ENCODE data around the gene BCL11B. TPM values are rescaled to one million over a fixed set of nuclear protein-coding genes. Genes with fewer than 3 reads are reported as not detected.

BCL11B gene
- total RNA-seq, 2 donors from 2014 or later = 0.19 to 0.43 TPM

DNA sequence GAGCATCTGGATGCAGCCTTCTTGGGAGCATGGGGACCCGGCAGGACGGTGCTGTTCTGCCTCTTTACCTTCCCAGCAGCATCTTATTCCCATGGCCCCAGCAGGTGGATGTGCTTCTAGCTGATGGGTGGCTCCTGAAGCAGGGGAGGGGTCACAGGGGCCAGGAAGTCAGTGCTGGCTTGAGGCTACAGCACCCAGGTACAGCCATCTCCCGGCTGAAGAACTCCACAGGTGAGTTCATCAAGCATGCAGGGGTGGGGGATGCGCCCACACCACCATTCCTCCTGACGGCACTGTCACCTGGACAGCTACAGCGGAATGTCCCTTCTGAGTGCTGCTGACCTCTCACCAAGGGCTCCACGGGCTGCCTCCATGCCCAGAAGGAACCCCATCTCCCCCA, 57.3 kb downstream of the BCL11B start:
- TF ChIP-seq, protein P1, sequence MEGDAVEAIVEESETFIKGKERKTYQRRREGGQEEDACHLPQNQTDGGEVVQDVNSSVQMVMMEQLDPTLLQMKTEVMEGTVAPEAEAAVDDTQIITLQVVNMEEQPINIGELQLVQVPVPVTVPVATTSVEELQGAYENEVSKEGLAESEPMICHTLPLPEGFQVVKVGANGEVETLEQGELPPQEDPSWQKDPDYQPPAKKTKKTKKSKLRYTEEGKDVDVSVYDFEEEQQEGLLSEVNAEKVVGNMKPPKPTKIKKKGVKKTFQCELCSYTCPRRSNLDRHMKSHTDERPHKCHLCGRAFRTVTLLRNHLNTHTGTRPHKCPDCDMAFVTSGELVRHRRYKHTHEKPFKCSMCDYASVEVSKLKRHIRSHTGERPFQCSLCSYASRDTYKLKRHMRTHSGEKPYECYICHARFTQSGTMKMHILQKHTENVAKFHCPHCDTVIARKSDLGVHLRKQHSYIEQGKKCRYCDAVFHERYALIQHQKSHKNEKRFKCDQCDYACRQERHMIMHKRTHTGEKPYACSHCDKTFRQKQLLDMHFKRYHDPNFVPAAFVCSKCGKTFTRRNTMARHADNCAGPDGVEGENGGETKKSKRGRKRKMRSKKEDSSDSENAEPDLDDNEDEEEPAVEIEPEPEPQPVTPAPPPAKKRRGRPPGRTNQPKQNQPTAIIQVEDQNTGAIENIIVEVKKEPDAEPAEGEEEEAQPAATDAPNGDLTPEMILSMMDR (IDR thresholded peaks at IDR 0.05) = no peak
- no peak for DNase-seq (ENCODE audit: low spot score)
- Histone ChIP-seq H3K36me3 (no peaks in the 10 kb centered on the region), H3K27me3 (no peaks in the 10 kb centered on the region), H3K9me3 (no peaks in the 10 kb centered on the region), H3K4me3 (no peak overlapping the region), H3K4me1 (no peaks in the 10 kb centered on the region), H3K27ac (no peak overlapping the region)

DNA sequence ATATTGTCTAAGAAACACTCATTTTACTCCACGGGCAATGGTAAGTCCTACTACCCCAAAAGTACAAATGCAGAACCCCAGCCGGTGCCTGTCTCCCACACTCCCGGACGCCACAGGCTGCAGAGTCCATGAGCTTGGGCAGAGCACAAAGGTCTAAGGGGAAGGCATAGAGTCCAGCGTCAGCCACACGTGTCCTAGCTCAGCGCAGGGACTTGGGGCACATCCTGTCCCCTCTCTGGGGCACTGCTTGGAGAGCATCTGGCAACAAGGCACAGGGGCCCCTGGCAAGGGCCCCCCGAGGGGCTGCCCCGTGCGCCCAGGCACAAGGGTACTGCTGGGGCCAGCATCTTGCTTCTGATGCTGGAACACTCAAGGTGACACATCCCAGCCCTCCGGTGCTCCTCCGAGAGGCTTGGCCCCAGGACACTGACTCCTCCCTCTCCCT, 58.4 kb downstream of the BCL11B start:
- Histone ChIP-seq H3K36me3 (no peaks in the 10 kb centered on the region), H3K9me3 (no peaks in the 10 kb centered on the region), H3K27ac (no peak overlapping the region), H3K4me3 (no peak overlapping the region), H3K4me1 (no peaks in the 10 kb centered on the region), H3K27me3 (no peaks in the 10 kb centered on the region)
- TF ChIP-seq, protein P1 (IDR thresholded peaks at IDR 0.05) = no peak
- no peak for DNase-seq (ENCODE audit: low spot score)

DNA sequence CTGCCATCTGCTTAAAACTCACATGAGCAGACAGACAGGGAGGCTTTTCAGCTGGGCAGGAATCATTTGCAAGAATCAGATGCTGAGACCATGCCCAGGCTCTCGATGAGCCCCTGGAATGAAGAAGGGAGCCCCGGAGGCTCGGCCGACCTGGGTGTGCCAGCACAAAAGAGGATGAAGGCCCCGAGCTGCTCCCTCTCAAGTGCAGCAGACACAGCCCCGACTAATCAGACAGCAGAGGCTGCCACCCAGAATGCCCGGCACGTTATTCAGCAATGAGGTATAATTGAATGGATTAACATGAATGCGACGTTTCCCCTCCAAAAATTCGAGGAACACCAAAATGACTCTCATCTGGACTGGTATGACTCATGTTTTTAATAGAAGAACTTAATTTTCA, 58.9 kb downstream of the BCL11B start:
- Histone ChIP-seq H3K9me3 (no peaks in the 10 kb centered on the region), H3K27me3 (no peaks in the 10 kb centered on the region), H3K36me3 (no peaks in the 10 kb centered on the region), H3K27ac (no peak overlapping the region), H3K4me3 (no peak overlapping the region), H3K4me1 (no peaks in the 10 kb centered on the region)
- TF ChIP-seq, protein P1 (IDR thresholded peaks at IDR 0.05) = no peak
- DNase-seq (ENCODE audit: low spot score) = no peak

DNA sequence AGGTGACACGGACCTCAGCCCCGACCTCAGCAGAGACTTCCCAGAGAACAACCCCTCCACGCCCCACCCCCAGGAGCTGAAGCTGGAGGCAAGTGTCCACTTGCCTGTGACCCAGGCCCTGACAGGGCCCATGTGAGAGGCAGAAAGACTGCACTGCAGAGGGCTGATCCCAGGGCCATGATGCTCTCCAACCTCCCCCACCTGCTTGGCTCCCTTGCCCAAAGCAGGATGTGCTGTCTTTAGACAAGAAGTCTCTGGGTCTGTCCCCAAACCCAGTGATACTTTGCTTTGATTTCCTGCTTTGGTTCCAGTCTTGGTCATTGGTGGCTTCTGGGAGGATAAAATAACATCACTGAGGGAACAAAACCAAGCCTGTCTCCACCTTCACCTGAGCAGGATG, 59.4 kb downstream of the BCL11B start:
- TF ChIP-seq, protein P1 (IDR thresholded peaks at IDR 0.05) = no peak
- Histone ChIP-seq H3K36me3 (no peaks in the 10 kb centered on the region), H3K4me3 (no peak overlapping the region), H3K27me3 (no peaks in the 10 kb centered on the region), H3K4me1 (no peaks in the 10 kb centered on the region), H3K27ac (no peak overlapping the region), H3K9me3 (no peaks in the 10 kb centered on the region)
- DNase-seq (ENCODE audit: low spot score) = no peak

DNA sequence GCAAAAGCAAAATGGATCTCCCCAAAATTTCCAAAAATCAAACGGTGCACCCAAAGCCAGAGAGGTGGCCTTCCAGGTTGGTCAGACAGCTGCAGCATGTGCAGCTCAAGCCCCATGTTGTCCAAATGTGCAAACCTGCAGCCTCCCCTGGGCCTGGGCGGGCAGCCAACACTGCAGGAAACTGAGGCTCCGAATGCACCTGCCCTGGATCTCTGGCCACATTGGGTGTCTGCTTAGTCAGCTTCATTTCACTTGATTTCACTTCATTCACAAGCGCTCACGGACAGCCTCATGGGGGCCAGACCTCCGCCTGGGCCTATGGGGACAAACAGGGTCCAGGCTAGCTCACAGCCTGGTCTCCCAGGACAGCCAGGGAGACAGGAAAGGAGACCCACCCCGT, 59.8 kb downstream of the BCL11B start:
- no peak overlapping the region for H3K4me3 ChIP-seq
- H3K4me1 ChIP-seq = no peaks in the 10 kb centered on the region
- no peak overlapping the region for H3K27ac ChIP-seq
- TF ChIP-seq, protein P1 (IDR thresholded peaks at IDR 0.05) = no peak
- H3K36me3 ChIP-seq = no peaks in the 10 kb centered on the region
- H3K9me3 ChIP-seq = no peaks in the 10 kb centered on the region
- DNase-seq (ENCODE audit: low spot score) = no peak
- H3K27me3 ChIP-seq = no peaks in the 10 kb centered on the region

DNA sequence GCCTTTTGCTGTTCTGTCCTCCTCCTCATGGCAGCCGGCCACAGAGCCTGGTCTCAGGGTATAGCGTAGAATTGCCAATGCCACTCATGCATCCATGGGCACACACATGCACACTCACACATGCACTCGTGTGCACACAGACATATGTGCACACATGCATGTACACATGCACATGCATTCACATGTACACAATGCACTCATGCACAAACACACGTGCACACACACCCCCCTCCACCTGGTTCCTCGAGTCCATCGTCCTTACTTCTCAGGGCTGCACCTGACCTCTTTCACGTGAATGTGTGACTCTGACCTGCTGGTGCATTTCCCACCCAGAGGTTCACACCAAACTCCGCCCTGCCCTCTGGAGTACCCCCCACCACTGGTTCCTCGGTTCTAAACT, 60.6 kb downstream of the BCL11B start:
- H3K27me3 ChIP-seq = no peaks in the 10 kb centered on the region
- no peak for DNase-seq (ENCODE audit: low spot score)

More for the DNA sequence above, 60.6 kb downstream of the BCL11B start:
- no peak overlapping the region for H3K27ac ChIP-seq
- no peaks in the 10 kb centered on the region for H3K9me3 ChIP-seq
- TF ChIP-seq, protein P1 (IDR thresholded peaks at IDR 0.05) = no peak
- no peaks in the 10 kb centered on the region for H3K36me3 ChIP-seq
- H3K4me1 ChIP-seq = no peaks in the 10 kb centered on the region
- H3K4me3 ChIP-seq = no peak overlapping the region

All from right atrium auricular region (tissue), 2 donors.